ENCODE data around the gene GALNT2. TPM values are rescaled to one million over a fixed set of nuclear protein-coding genes. Genes with fewer than 3 reads are reported as not detected.

GALNT2 gene
- total and polyA plus RNA-seq, 3 experiments from 2014 or later: 15.7 to 69.0 (median 65.6) TPM

DNA sequence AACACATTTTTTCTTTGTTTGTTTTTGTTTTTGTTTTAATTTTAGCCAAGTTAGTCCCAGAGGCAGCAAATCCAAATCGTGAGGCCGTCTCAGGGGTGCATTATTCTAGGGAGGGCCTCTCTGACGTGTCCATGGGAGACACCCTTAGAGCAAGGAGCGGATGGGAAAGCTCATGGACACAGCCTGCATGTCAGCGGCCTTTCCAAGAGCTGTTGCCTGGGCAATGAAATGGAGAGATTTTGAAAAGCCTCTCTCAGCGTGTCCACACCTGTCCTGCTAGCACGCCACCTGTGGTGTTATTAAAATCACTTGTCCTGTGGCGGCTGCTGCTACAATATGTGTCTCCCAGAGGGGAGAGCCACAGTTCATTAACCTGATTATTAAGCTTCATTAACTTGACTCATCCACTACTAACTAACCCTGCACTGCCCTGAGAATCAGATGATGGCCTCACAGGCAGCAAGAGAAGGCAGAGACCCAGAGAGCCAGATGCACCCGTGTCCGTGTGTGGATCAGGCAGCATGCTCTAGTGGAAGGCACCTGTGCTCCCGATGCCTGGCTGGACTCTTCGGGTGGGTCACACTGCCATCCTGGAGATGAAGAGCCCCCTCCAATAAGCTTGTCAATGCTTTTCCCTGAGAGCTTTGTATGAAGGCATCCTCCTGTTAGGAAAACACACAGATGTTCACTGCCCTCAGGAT is 225.8 kb downstream of the GALNT2 start:
- H3K27ac ChIP-seq (ENCODE audit: low read depth, low read length): no peak overlapping the region
- peaks cover 16 to 26% of the 10 kb centered on the region in 2 donors for H3K27me3 Mint-ChIP-seq
- CTCF ChIA-PET: no interaction called here
- H3K4me1 ChIP-seq (ENCODE audit: insufficient read depth, low read length): no peaks in the 10 kb centered on the region
- H3K9me3 ChIP-seq (ENCODE audit: low read length): no peaks in the 10 kb centered on the region
- no peaks in the 10 kb centered on the region for H3K9me3 Mint-ChIP-seq
- no peak overlapping the region for H3K4me3 Mint-ChIP-seq
- no peak overlapping the region for H3K4me3 ChIP-seq (ENCODE audit: low read length)
- H3K27ac Mint-ChIP-seq: peak overlapping the region in 1 of 8 donors; percentile 44
- no peaks in the 10 kb centered on the region for H3K27me3 ChIP-seq (ENCODE audit: insufficient read depth, low read length, poor library complexity, severe bottlenecking)
- H3K36me3 Mint-ChIP-seq: no peaks in the 10 kb centered on the region
- POLR2A ChIA-PET: no interaction called here
- no peaks in the 10 kb centered on the region for H3K36me3 ChIP-seq (ENCODE audit: insufficient read depth, low read length)
- peaks cover 0 to 10% (median 2%) of the 10 kb centered on the region in 3 donors for H3K4me1 Mint-ChIP-seq
- no peak for DNase-seq

DNA sequence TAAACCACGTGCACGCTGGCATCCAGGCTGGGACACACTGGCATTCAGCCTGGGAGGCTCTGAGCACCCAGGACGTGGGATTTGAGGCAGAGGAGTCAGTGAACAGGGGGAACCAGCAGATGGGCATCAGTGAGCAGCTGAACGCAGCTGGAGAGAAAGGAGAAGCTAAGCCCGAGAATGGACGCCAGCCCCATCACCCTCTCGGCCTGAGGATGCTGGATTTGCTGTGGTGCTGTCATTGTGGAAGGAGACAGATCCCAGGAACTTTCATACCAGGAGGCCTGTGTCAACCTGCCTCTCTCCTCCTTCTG is 226.3 kb downstream of the GALNT2 start:
- POLR2A ChIA-PET: no interaction called here

DNA sequence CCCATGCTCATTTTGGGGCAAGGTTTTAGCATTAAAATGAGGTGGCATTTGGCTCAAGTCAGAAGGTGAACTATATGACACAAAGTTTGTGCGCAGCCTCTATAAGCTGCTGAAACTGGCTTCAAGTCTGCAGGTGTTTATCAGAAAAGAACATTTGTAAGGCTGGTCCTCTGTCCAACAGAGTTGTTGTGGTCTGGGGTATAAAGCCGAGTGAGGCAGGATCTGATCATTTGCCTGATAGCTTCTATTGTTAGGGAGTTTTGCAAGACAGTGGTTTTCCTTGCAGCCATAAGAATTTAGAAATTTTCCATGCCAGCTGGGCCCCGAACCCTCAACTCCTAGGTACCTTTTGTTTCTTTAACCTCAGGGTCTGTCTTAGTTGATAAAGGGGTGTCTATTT is 228.3 kb downstream of the GALNT2 start:
- Histone ChIP-seq H3K4me1 (ENCODE audit: insufficient read depth, low read length) (no peaks in the 10 kb centered on the region), H3K9me3 (ENCODE audit: low read length) (no peaks in the 10 kb centered on the region), H3K36me3 (ENCODE audit: insufficient read depth, low read length) (no peaks in the 10 kb centered on the region), H3K4me3 (ENCODE audit: low read length) (no peak overlapping the region), H3K27me3 (ENCODE audit: insufficient read depth, low read length, poor library complexity, severe bottlenecking) (no peaks in the 10 kb centered on the region), H3K27ac (ENCODE audit: low read depth, low read length) (no peak overlapping the region)
- Mint-ChIP-seq H3K36me3 (no peaks in the 10 kb centered on the region), H3K9me3 (peaks cover 0 to 2% (median 0%) of the 10 kb centered on the region in 5 donors), H3K4me3 (no peak overlapping the region), H3K27ac (no peak overlapping the region), H3K27me3 (peaks cover 14 to 26% of the 10 kb centered on the region in 2 donors), H3K4me1 (peaks cover 0 to 10% (median 2%) of the 10 kb centered on the region in 3 donors)
- no peak for DNase-seq
- POLR2A ChIA-PET: no interaction called here
- CTCF ChIA-PET: interaction anchor here (0.6 kb wide), 1 partner anchor 766 kb away, joined by 3 read pairs; no protein-coding TSS in a partner anchor

More for the DNA sequence above, 226.3 kb downstream of the GALNT2 start:
- H3K4me3 ChIP-seq (ENCODE audit: low read length): no peak overlapping the region
- Mint-ChIP-seq H3K27me3 (peaks cover 16 to 26% of the 10 kb centered on the region in 2 donors), H3K4me1 (peaks cover 0 to 10% (median 2%) of the 10 kb centered on the region in 3 donors), H3K4me3 (no peak overlapping the region), H3K36me3 (no peaks in the 10 kb centered on the region), H3K9me3 (no peaks in the 10 kb centered on the region), H3K27ac (no peak overlapping the region)
- no peaks in the 10 kb centered on the region for H3K4me1 ChIP-seq (ENCODE audit: insufficient read depth, low read length)
- no peaks in the 10 kb centered on the region for H3K36me3 ChIP-seq (ENCODE audit: insufficient read depth, low read length)
- no peaks in the 10 kb centered on the region for H3K27me3 ChIP-seq (ENCODE audit: insufficient read depth, low read length, poor library complexity, severe bottlenecking)
- CTCF ChIA-PET: no interaction called here
- H3K9me3 ChIP-seq (ENCODE audit: low read length): no peaks in the 10 kb centered on the region
- no peak overlapping the region for H3K27ac ChIP-seq (ENCODE audit: low read depth, low read length)
- DNase-seq: no peak

DNA sequence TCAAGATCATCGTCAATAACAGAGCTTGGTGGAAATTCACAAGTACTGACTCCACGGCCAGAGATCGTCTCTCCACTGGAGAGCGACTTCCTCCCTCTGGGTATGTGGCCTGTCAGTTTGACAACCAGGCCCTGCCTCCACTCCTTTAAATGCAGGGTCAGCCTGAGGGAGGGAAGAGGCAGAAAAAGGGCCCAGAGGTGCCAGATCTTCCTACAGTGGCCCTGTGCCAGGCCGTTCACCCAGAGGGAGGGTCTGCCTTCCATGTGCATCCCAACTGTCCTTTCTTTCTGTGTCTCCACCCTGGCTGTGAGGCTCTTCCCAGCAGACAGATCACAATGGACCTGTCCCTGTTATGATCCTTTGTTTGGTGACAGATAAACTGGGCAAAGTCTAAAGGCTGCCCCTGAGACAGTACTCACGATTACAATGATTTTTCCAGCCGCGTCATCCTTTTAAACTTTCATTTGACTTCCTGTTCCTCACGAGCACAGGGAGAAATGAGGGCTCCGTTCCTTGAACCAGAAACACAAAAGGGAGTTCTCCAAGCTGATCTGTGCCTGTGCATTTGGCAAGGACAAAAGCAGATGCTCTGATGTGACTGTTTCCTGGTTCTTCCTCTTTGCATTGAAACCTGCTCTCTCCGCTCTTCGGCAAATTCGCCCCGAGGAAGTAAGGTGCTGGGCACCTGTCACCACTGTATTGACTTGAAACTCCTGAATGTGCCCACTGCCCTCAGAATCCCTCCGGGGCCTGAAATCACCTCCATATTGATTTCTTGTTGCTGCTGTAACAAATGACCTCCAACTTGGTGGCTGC is 232.4 kb downstream of the GALNT2 start:
- Mint-ChIP-seq H3K4me1 (no peaks in the 10 kb centered on the region), H3K27ac (no peak overlapping the region), H3K4me3 (no peak overlapping the region), H3K9me3 (peaks cover 0 to 2% (median 0%) of the 10 kb centered on the region in 5 donors), H3K36me3 (no peaks in the 10 kb centered on the region), H3K27me3 (peaks cover 2 to 11% of the 10 kb centered on the region in 2 donors)
- H3K4me1 ChIP-seq (ENCODE audit: insufficient read depth, low read length): no peaks in the 10 kb centered on the region
- no peak overlapping the region for H3K27ac ChIP-seq (ENCODE audit: low read depth, low read length)
- H3K27me3 ChIP-seq (ENCODE audit: insufficient read depth, low read length, poor library complexity, severe bottlenecking): no peaks in the 10 kb centered on the region
- H3K4me3 ChIP-seq (ENCODE audit: low read length): no peak overlapping the region
- CTCF ChIA-PET: no interaction called here
- no peak for DNase-seq
- POLR2A ChIA-PET: no interaction called here
- H3K9me3 ChIP-seq (ENCODE audit: low read length): no peaks in the 10 kb centered on the region
- no peaks in the 10 kb centered on the region for H3K36me3 ChIP-seq (ENCODE audit: insufficient read depth, low read length)

DNA sequence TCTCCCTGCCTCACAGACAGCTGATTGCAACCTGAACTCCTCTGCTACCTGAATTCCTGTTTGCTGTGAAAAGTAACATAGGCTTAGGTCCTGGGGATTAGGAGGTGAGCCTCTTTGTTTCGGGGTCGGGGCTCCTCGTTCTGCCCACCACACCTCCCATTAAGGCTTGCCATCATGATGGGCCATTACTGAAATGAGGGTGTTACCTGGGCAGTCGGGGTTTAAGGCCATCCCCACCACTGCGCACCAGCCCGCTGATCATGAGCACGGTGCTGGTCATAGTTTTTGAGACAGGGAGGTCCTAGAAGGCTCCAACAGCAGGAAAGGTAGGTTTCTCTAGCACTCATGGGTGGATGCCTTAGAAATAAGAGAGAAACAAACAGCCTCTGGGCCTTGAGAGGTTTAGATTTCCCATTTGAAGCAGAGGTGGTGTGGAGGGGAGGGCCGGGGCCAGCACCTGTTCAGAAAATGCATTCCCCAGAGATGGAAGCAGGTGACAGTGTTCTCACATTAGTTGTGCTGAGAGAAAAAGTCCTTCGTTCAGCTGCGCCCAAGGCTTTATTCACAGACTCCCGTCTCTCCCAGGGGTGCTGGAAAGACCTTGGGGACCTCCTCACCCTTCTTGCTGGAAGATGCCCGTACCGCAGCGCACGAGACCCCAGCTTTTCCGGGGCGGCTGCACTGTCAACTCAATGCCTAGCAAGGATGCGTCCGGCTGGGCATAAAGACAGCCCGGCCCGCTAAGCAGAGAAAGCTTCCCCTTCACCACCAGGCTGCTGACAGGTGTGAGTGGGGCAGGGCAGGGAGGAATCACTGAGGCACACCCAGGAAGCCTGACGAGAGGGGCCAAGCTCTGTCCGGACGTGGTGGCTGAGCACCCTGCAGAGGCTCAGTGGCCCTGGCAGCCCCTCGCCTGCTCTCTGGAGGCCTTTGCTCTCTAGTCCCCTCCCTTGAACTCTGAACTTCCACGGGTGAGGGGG is 233.6 kb downstream of the GALNT2 start:
- H3K4me3 Mint-ChIP-seq: no peak overlapping the region
- H3K27ac ChIP-seq (ENCODE audit: low read depth, low read length): no peak overlapping the region
- H3K36me3 Mint-ChIP-seq: no peaks in the 10 kb centered on the region
- H3K36me3 ChIP-seq (ENCODE audit: insufficient read depth, low read length): no peaks in the 10 kb centered on the region
- no peak overlapping the region for H3K27ac Mint-ChIP-seq
- DNase-seq: no peak
- no peaks in the 10 kb centered on the region for H3K9me3 ChIP-seq (ENCODE audit: low read length)
- no peaks in the 10 kb centered on the region for H3K4me1 Mint-ChIP-seq
- peaks cover 3 to 8% of the 10 kb centered on the region in 2 donors for H3K27me3 Mint-ChIP-seq
- no peaks in the 10 kb centered on the region for H3K4me1 ChIP-seq (ENCODE audit: insufficient read depth, low read length)
- H3K9me3 Mint-ChIP-seq: peaks cover 0 to 2% (median 0%) of the 10 kb centered on the region in 5 donors
- CTCF ChIA-PET: no interaction called here
- POLR2A ChIA-PET: no interaction called here
- no peak overlapping the region for H3K4me3 ChIP-seq (ENCODE audit: low read length)
- H3K27me3 ChIP-seq (ENCODE audit: insufficient read depth, low read length, poor library complexity, severe bottlenecking): no peaks in the 10 kb centered on the region

GRCh38 chr1:230301322-230301721 is 234.3 kb downstream of the GALNT2 start:
- CTCF ChIA-PET: no interaction called here
- Mint-ChIP-seq H3K4me1 (peaks cover 1 to 5% (median 4%) of the 10 kb centered on the region in 3 donors), H3K9me3 (peaks cover 0 to 2% (median 0%) of the 10 kb centered on the region in 5 donors)

GRCh38 chr1:230301822-230302221 is 234.8 kb downstream of the GALNT2 start:
- CTCF ChIA-PET: no interaction called here
- no peak overlapping the region for H3K4me3 Mint-ChIP-seq
- no peak overlapping the region for H3K27ac ChIP-seq (ENCODE audit: low read depth, low read length)

More at GRCh38 chr1:230301322-230301721, 234.3 kb downstream of the GALNT2 start:
- H3K27ac ChIP-seq (ENCODE audit: low read depth, low read length): no peak overlapping the region
- Mint-ChIP-seq H3K36me3 (no peaks in the 10 kb centered on the region), H3K27ac (no peak overlapping the region), H3K27me3 (peaks cover 3 to 8% of the 10 kb centered on the region in 2 donors), H3K4me3 (no peak overlapping the region)
- peak in 1 of 5 donors; percentile 21 for DNase-seq
- H3K27me3 ChIP-seq (ENCODE audit: insufficient read depth, low read length, poor library complexity, severe bottlenecking): no peaks in the 10 kb centered on the region
- H3K4me3 ChIP-seq (ENCODE audit: low read length): no peak overlapping the region
- POLR2A ChIA-PET: no interaction called here
- H3K4me1 ChIP-seq (ENCODE audit: insufficient read depth, low read length): no peaks in the 10 kb centered on the region
- no peaks in the 10 kb centered on the region for H3K36me3 ChIP-seq (ENCODE audit: insufficient read depth, low read length)
- H3K9me3 ChIP-seq (ENCODE audit: low read length): no peaks in the 10 kb centered on the region

More at GRCh38 chr1:230301822-230302221, 234.8 kb downstream of the GALNT2 start:
- DNase-seq: peak in 1 of 5 donors; percentile 20
- Histone ChIP-seq H3K4me3 (ENCODE audit: low read length) (no peak overlapping the region), H3K36me3 (ENCODE audit: insufficient read depth, low read length) (no peaks in the 10 kb centered on the region), H3K27me3 (ENCODE audit: insufficient read depth, low read length, poor library complexity, severe bottlenecking) (no peaks in the 10 kb centered on the region), H3K9me3 (ENCODE audit: low read length) (no peaks in the 10 kb centered on the region), H3K4me1 (ENCODE audit: insufficient read depth, low read length) (no peaks in the 10 kb centered on the region)
- Mint-ChIP-seq H3K9me3 (peaks cover 0 to 2% (median 0%) of the 10 kb centered on the region in 5 donors), H3K27me3 (peaks cover 3 to 8% of the 10 kb centered on the region in 2 donors), H3K4me1 (peaks cover 1 to 5% (median 4%) of the 10 kb centered on the region in 3 donors), H3K36me3 (no peaks in the 10 kb centered on the region), H3K27ac (no peak overlapping the region)
- POLR2A ChIA-PET: no interaction called here
